CD8-positive, alpha-beta memory T cell (primary cell): ENCODE data around the gene CSF1R. TPM values are rescaled to one million over a fixed set of nuclear protein-coding genes. Genes with fewer than 3 reads are reported as not detected.

Experiments used
- CTCF ChIA-PET: fragments of 350-600 bp; sonication (Branson Sonifier 250); formaldehyde crosslinking; loops from one replicate; lab custom pipeline; 2021; ENCODE audit warnings: antibody characterized with exemption; lab: Charles Lee
- POLR2A ChIA-PET: fragments of 350-600 bp; sonication (Branson Sonifier 250); formaldehyde crosslinking; loops from one replicate; lab custom pipeline; 2021; ENCODE audit warnings: antibody characterized with exemption; lab: Charles Lee
- DNase-seq, 5 donors: peaks; one replicate each; pipeline versions ENCODE4 v3.0.0 to v3.0.0-alpha.2; 2020 to 2022; ENCODE audit warnings: mixed read lengths in 1 of 5
- H3K27ac ChIP-seq: one replicate; pipeline ENCODE4 v1.7.0; 2013; ENCODE audit warnings: low read depth, mild to moderate bottlenecking, low read length, moderate library complexity
- H3K27me3 ChIP-seq: 2 replicates; pipeline ENCODE4 v1.7.0; 2013; ENCODE audit warnings: low read length, mild to moderate bottlenecking; ENCODE audit not compliant: insufficient read depth, poor library complexity, severe bottlenecking
- H3K36me3 ChIP-seq: 2 replicates; pipeline ENCODE4 v1.7.0; 2013; ENCODE audit warnings: mild to moderate bottlenecking, low read length, moderate library complexity; ENCODE audit not compliant: insufficient read depth
- H3K4me1 ChIP-seq: 2 replicates; pipeline ENCODE4 v1.7.0; 2013; ENCODE audit warnings: mild to moderate bottlenecking, low read length, moderate library complexity; ENCODE audit not compliant: insufficient read depth
- H3K4me3 ChIP-seq: 2 replicates; pipeline ENCODE4 v1.7.0; 2013; ENCODE audit warnings: mild to moderate bottlenecking, low read length
- H3K9me3 ChIP-seq: 2 replicates; pipeline ENCODE4 v1.7.0; 2013; ENCODE audit warnings: mild to moderate bottlenecking, low read length
- H3K27ac Mint-ChIP-seq, 8 donors: one replicate each; pipeline ENCODE4 v1.8.0; 2020 to 2021; ENCODE audit warnings: mixed read lengths in 8 of 8, mild to moderate bottlenecking in 6 of 8, inconsistent platforms in 3 of 8, moderate library complexity in 3 of 8
- H3K27me3 Mint-ChIP-seq, 2 donors: one replicate each; pipeline ENCODE4 v1.8.0; 2020 to 2021; ENCODE audit warnings: mixed read lengths in 2 of 2, mild to moderate bottlenecking in 1 of 2, moderate library complexity in 1 of 2
- H3K36me3 Mint-ChIP-seq, 3 donors: one replicate each; pipeline ENCODE4 v1.8.0; 2020 to 2021; ENCODE audit warnings: mixed read lengths in 3 of 3, inconsistent platforms in 1 of 3, mild to moderate bottlenecking in 1 of 3
- H3K4me1 Mint-ChIP-seq, 3 donors: one replicate each; pipeline ENCODE4 v1.8.0; 2020 to 2021; ENCODE audit warnings: mixed read lengths in 3 of 3, inconsistent platforms in 1 of 3, mild to moderate bottlenecking in 1 of 3
- H3K4me3 Mint-ChIP-seq, 7 donors: one replicate each; pipeline ENCODE4 v1.8.0; 2020 to 2021; ENCODE audit warnings: mixed read lengths in 7 of 7, mild to moderate bottlenecking in 6 of 7, moderate library complexity in 4 of 7, inconsistent platforms in 2 of 7
- H3K9me3 Mint-ChIP-seq, 5 donors: one replicate each; pipeline ENCODE4 v1.8.0; 2020 to 2022; ENCODE audit warnings: mixed read lengths in 5 of 5, mild to moderate bottlenecking in 3 of 5, moderate library complexity in 2 of 5, inconsistent platforms in 1 of 5
- polyA plus RNA-seq: library from polyadenylated mRNA; unstranded; fragments of 300-500 nt; fragmentation: Illumina TruSeq; gene quantifications from one replicate; pipeline ENCODE4 v1.2.3, GENCODE V29; 2021
- total RNA-seq, 2 experiments: library from RNA; stranded (reverse); gene quantifications; one replicate each; pipeline ENCODE4 v1.2.3, GENCODE V29; 2021

The CSF1R gene
- total and polyA plus RNA-seq, 3 experiments from 2014 or later = 0.59 to 2.7 (median 1.7) TPM

DNA sequence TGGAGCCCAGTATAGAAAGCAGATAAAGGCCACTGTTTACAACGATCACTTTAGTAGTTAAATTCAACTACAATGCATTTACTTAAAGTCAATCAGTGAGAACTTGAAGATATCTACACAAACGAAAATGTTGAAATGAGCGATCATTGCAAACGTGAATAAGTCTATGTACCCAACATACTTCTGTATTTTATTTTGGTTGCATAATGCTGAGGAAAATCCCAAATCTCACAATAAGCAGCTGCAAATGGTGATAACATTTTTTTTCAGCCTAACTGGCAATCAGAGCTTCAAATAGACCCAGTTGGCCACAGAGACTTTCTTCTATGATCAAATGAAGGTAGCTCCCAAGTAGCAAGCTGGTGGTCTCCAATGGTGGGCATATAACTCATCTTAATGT, 37.2 kb upstream of the CSF1R start:
- no peaks in the 10 kb centered on the region for H3K27me3 ChIP-seq
- no peak for DNase-seq
- H3K4me3 Mint-ChIP-seq = no peak overlapping the region

GRCh38 chr5:150122536-150123481, 36.5 kb upstream of the CSF1R start:
- no peaks in the 10 kb centered on the region for H3K36me3 ChIP-seq
- H3K27ac ChIP-seq = no peak overlapping the region
- no peaks in the 10 kb centered on the region for H3K9me3 ChIP-seq
- H3K9me3 Mint-ChIP-seq = no peaks in the 10 kb centered on the region
- DNase-seq = peak in 1 of 5 donors; percentile 24
- no peak overlapping the region for H3K27ac Mint-ChIP-seq
- peaks cover 0 to 2% of the 10 kb centered on the region in 2 donors for H3K27me3 Mint-ChIP-seq
- H3K4me1 Mint-ChIP-seq = peaks cover 0 to 2% (median 0%) of the 10 kb centered on the region in 3 donors
- no peaks in the 10 kb centered on the region for H3K4me1 ChIP-seq
- no peaks in the 10 kb centered on the region for H3K27me3 ChIP-seq
- H3K36me3 Mint-ChIP-seq = no peaks in the 10 kb centered on the region
- no peak overlapping the region for H3K4me3 Mint-ChIP-seq
- ChIA-PET CTCF (no interaction called here), POLR2A (no interaction called here)
- H3K4me3 ChIP-seq = no peak overlapping the region

More for the DNA sequence above, 37.2 kb upstream of the CSF1R start:
- no peak overlapping the region for H3K4me3 ChIP-seq
- no peaks in the 10 kb centered on the region for H3K36me3 Mint-ChIP-seq
- no peak overlapping the region for H3K27ac ChIP-seq
- H3K4me1 ChIP-seq = no peaks in the 10 kb centered on the region
- ChIA-PET POLR2A (no interaction called here), CTCF (no interaction called here)
- peaks cover 0 to 2% (median 0%) of the 10 kb centered on the region in 3 donors for H3K4me1 Mint-ChIP-seq
- no peaks in the 10 kb centered on the region for H3K9me3 ChIP-seq
- H3K27ac Mint-ChIP-seq = no peak overlapping the region
- H3K27me3 Mint-ChIP-seq = peaks cover 0 to 2% of the 10 kb centered on the region in 2 donors
- no peaks in the 10 kb centered on the region for H3K36me3 ChIP-seq
- H3K9me3 Mint-ChIP-seq = no peaks in the 10 kb centered on the region

GRCh38 chr5:150122158-150122510, 35.8 kb upstream of the CSF1R start:
- no peaks in the 10 kb centered on the region for H3K27me3 ChIP-seq
- Mint-ChIP-seq H3K4me1 (peaks cover 0 to 2% (median 0%) of the 10 kb centered on the region in 3 donors), H3K27ac (no peak overlapping the region), H3K36me3 (no peaks in the 10 kb centered on the region), H3K4me3 (no peak overlapping the region), H3K27me3 (peaks cover 0 to 2% of the 10 kb centered on the region in 2 donors), H3K9me3 (no peaks in the 10 kb centered on the region)
- no peaks in the 10 kb centered on the region for H3K36me3 ChIP-seq
- CTCF ChIA-PET = no interaction called here
- H3K9me3 ChIP-seq = no peaks in the 10 kb centered on the region
- H3K4me3 ChIP-seq = no peak overlapping the region
- H3K27ac ChIP-seq = no peak overlapping the region
- H3K4me1 ChIP-seq = no peaks in the 10 kb centered on the region
- POLR2A ChIA-PET = no interaction called here
- DNase-seq = peak in 1 of 5 donors; percentile 45

- no peaks in the 10 kb centered on the region for H3K36me3 Mint-ChIP-seq
- Histone ChIP-seq H3K27ac (no peak overlapping the region), H3K4me3 (no peak overlapping the region), H3K9me3 (no peaks in the 10 kb centered on the region), H3K4me1 (no peaks in the 10 kb centered on the region), H3K27me3 (no peaks in the 10 kb centered on the region), H3K36me3 (no peaks in the 10 kb centered on the region)
- H3K4me1 Mint-ChIP-seq = peaks cover 0 to 2% (median 0%) of the 10 kb centered on the region in 3 donors
- peak overlapping the region in 1 of 7 donors; percentile 37 for H3K4me3 Mint-ChIP-seq
- H3K9me3 Mint-ChIP-seq = no peaks in the 10 kb centered on the region
- peak in 1 of 5 donors; percentile 33 for DNase-seq
- no peak overlapping the region for H3K27ac Mint-ChIP-seq
- ChIA-PET CTCF (no interaction called here), POLR2A (no interaction called here)
- peaks cover 0 to 2% of the 10 kb centered on the region in 2 donors for H3K27me3 Mint-ChIP-seq
Observed at GRCh38 chr5:150121448-150122157, 35.2 kb upstream of the CSF1R start.

DNA sequence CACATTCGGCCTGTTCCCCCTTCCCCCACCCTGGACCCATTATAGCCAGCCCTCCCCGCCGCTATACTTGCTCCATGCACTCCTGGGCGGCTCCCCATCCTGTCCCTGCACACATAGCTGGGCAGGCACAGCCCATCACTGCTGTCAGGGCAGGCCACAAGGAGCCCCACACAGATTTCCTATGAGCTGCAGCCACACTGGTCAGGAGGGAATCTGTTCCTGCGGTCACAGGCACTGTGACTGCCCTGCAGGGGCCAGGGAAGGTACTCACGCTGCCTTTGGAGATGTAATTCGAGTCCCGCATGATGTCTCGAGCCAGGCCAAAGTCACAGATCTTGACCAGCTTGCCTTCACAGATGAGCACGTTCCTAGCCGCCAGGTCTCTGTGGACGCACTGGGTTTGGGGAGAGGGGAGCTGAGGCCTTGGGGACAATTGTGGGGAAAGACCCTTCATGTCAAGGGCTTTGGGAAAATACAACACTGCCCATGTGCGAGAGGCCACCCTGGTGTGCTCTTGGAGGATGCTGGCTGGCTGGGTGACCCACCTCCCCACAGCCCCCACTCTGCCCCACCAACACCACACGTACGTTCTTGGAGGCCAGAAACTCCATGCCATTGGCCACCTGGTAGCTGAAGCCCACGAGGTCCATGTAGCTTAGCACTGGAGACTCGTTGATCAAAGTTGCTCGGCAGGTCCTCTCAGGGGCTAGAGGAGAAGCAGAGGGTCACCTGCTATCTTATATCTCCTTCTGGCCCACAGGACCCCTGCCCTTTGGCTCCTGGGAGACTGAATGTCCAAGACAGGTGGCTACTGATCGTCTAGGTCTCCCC, 34.5 kb upstream of the CSF1R start:
- Mint-ChIP-seq H3K27me3 (peaks cover 0 to 2% of the 10 kb centered on the region in 2 donors), H3K4me1 (peaks cover 0 to 2% (median 0%) of the 10 kb centered on the region in 3 donors), H3K4me3 (no peak overlapping the region), H3K9me3 (no peaks in the 10 kb centered on the region), H3K27ac (peak overlapping the region in 1 of 8 donors; percentile 74), H3K36me3 (no peaks in the 10 kb centered on the region)
- no peak overlapping the region for H3K4me3 ChIP-seq
- no peaks in the 10 kb centered on the region for H3K4me1 ChIP-seq
- ChIA-PET CTCF (no interaction called here), POLR2A (no interaction called here)
- H3K27me3 ChIP-seq = no peaks in the 10 kb centered on the region
- DNase-seq = peak in 1 of 5 donors; percentile 38
- H3K27ac ChIP-seq = no peak overlapping the region
- H3K36me3 ChIP-seq = no peaks in the 10 kb centered on the region
- H3K9me3 ChIP-seq = no peaks in the 10 kb centered on the region

DNA sequence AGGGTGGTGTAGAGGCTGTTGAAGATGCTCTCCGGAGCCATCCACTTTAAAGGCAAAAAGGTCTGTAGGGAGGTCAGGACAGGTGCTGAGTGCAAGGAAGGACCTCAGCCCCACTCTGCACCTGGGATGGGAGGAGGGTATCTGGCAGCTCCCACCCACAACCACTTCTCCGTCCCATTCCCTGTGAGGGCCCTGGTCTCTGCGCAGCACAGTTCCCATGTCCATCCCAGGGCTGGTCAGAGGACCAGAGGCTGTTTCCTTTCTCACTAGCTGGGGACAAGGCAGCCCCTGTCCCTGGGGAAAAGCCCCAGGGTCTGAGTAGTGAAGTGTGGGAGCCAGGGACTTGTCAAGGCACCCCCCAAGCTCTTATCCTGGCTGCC, 33.7 kb upstream of the CSF1R start:
- no peaks in the 10 kb centered on the region for H3K9me3 ChIP-seq
- H3K9me3 Mint-ChIP-seq = no peaks in the 10 kb centered on the region
- DNase-seq = no peak
- no peak overlapping the region for H3K27ac ChIP-seq
- no peaks in the 10 kb centered on the region for H3K36me3 ChIP-seq
- no peaks in the 10 kb centered on the region for H3K36me3 Mint-ChIP-seq
- H3K27me3 ChIP-seq = no peaks in the 10 kb centered on the region
- H3K4me3 ChIP-seq = no peak overlapping the region
- peak overlapping the region in 1 of 8 donors; percentile 74 for H3K27ac Mint-ChIP-seq
- POLR2A ChIA-PET = no interaction called here
- H3K4me1 ChIP-seq = no peaks in the 10 kb centered on the region
- H3K4me3 Mint-ChIP-seq = no peak overlapping the region
- CTCF ChIA-PET = no interaction called here
- peaks cover 0 to 2% of the 10 kb centered on the region in 2 donors for H3K27me3 Mint-ChIP-seq
- H3K4me1 Mint-ChIP-seq = peaks cover 0 to 2% (median 0%) of the 10 kb centered on the region in 3 donors

GRCh38 chr5:150119421-150120061, 33.2 kb upstream of the CSF1R start:
- POLR2A ChIA-PET = no interaction called here

More at GRCh38 chr5:150119421-150120061, 33.2 kb upstream of the CSF1R start:
- H3K4me1 ChIP-seq = no peaks in the 10 kb centered on the region
- no peak overlapping the region for H3K27ac ChIP-seq
- peaks cover 0 to 2% of the 10 kb centered on the region in 2 donors for H3K27me3 Mint-ChIP-seq
- H3K4me1 Mint-ChIP-seq = peaks cover 0 to 2% (median 0%) of the 10 kb centered on the region in 3 donors
- no peaks in the 10 kb centered on the region for H3K9me3 Mint-ChIP-seq
- CTCF ChIA-PET = no interaction called here
- H3K27me3 ChIP-seq = no peaks in the 10 kb centered on the region
- H3K27ac Mint-ChIP-seq = no peak overlapping the region
- no peaks in the 10 kb centered on the region for H3K9me3 ChIP-seq
- no peaks in the 10 kb centered on the region for H3K36me3 Mint-ChIP-seq
- no peak for DNase-seq
- no peak overlapping the region for H3K4me3 Mint-ChIP-seq
- no peaks in the 10 kb centered on the region for H3K36me3 ChIP-seq
- H3K4me3 ChIP-seq = no peak overlapping the region
